GM18951 (cell line): ENCODE data around the gene HIVEP1.

Experiments
- POLR2A ChIP-seq: IDR thresholded peaks from 4 replicates; pipeline ENCODE4 v1.6.1; 2011; ENCODE audit warnings: mild to moderate bottlenecking; ENCODE audit not compliant: insufficient read length, insufficient read depth; ENCODE audit errors: extremely low read depth
- in situ Hi-C: fragments of 300-500 bp; cut with MboI; formaldehyde crosslinking; loops from one replicate; pipeline ENCODE4 v1.12.0; 2022; ENCODE audit warnings: low sequenced_read_pairs, mixed read lengths, inconsistent platforms; ENCODE audit not compliant: unreplicated experiment

HIVEP1 gene

GRCh38 chr6:11976489-11976888, 35.6 kb upstream of the HIVEP1 start:
- TF ChIP-seq POLR2A, result no peak
- in situ Hi-C loops, result no loop called here

GRCh38 chr6:11977193-11977592, 34.9 kb upstream of the HIVEP1 start:
- TF ChIP-seq POLR2A, result no peak
- in situ Hi-C loops, result no loop called here

GRCh38 chr6:11977738-11978137, 34.4 kb upstream of the HIVEP1 start:
- in situ Hi-C loops, result no loop called here
- TF ChIP-seq POLR2A, result no peak

GRCh38 chr6:11978169-11978987, 33.7 kb upstream of the HIVEP1 start:
- in situ Hi-C loops, result no loop called here

GRCh38 chr6:11979866-11980265, 32.2 kb upstream of the HIVEP1 start:
- no peak for TF ChIP-seq POLR2A
- in situ Hi-C loops, result no loop called here

More at GRCh38 chr6:11978169-11978987, 33.7 kb upstream of the HIVEP1 start:
- no peak for TF ChIP-seq POLR2A

GRCh38 chr6:11983306-11983705, 28.8 kb upstream of the HIVEP1 start:
- in situ Hi-C loops, result no loop called here
- TF ChIP-seq POLR2A, result no peak

- in situ Hi-C loops, result no loop called here
- TF ChIP-seq POLR2A, result no peak
Measured at GRCh38 chr6:11987386-11987785, 24.7 kb upstream of the HIVEP1 start.

GRCh38 chr6:11989386-11989785, 22.7 kb upstream of the HIVEP1 start:
- no peak for TF ChIP-seq POLR2A
- in situ Hi-C loops, result no loop called here

GRCh38 chr6:11992086-11992485, 20.0 kb upstream of the HIVEP1 start:
- no peak for TF ChIP-seq POLR2A
- in situ Hi-C loops, result no loop called here

- no peak for TF ChIP-seq POLR2A
- in situ Hi-C loops, result no loop called here
Measured at GRCh38 chr6:11994875-11995461, 17.1 kb upstream of the HIVEP1 start.

GRCh38 chr6:11996751-11997150, 15.4 kb upstream of the HIVEP1 start:
- no peak for TF ChIP-seq POLR2A
- in situ Hi-C loops, result no loop called here

GRCh38 chr6:11999246-11999645, 12.9 kb upstream of the HIVEP1 start:
- in situ Hi-C loops, result no loop called here
- no peak for TF ChIP-seq POLR2A

- TF ChIP-seq POLR2A, result no peak
- in situ Hi-C loops, result no loop called here
Measured at GRCh38 chr6:12000174-12000573, 11.9 kb upstream of the HIVEP1 start.
